ENCODE measurements around the gene SIRPG.

DNA sequence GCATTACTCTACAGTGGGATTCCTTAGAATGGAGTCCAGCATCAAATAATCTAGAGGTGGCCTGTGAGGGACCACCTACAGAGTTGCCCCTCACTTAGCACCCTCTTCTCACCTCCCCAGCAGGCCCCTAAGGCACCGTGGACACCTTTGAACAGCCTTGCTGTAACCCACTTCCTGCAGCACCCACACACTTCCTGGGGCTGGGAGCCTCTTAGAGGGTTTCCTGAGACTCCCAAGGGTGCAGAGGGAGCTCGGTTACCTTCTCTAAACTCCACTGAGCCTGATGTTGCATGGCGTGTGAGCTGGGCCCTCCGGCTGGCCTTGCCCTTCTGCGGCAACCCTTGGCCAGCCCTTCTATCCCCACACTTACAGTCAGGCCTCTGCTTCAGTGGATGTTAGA lies 7.3 kb upstream of the SIRPG start:
- no peak for TF ChIP-seq POLR2AphosphoS5 (IDR thresholded peaks at IDR 0.05; ENCODE audit: low read depth, low read length)
- TF ChIP-seq FOXP2 (optimal IDR thresholded peaks at IDR 0.05; ENCODE audit: borderline replicate concordance, extremely low read depth, extremely low read length, insufficient read depth), result no peak

Data from PFSK-1 (cell line).